NCI-H2171 (cell line): ENCODE results near the gene TECPR2.
A peak's percentile ranks its signal among the peaks of the same experiment; 100 is the strongest.
"Not testable (repeated sequence)": the region's sequence is repeated elsewhere in the genome, so short reads cannot be mapped to it uniquely, and the experiment has no call there.

Experiments
- DNase-seq: peaks from one replicate; lab custom pipeline; 2025; lab: John Stamatoyannopoulos, UW

The TECPR2 gene, protein sequence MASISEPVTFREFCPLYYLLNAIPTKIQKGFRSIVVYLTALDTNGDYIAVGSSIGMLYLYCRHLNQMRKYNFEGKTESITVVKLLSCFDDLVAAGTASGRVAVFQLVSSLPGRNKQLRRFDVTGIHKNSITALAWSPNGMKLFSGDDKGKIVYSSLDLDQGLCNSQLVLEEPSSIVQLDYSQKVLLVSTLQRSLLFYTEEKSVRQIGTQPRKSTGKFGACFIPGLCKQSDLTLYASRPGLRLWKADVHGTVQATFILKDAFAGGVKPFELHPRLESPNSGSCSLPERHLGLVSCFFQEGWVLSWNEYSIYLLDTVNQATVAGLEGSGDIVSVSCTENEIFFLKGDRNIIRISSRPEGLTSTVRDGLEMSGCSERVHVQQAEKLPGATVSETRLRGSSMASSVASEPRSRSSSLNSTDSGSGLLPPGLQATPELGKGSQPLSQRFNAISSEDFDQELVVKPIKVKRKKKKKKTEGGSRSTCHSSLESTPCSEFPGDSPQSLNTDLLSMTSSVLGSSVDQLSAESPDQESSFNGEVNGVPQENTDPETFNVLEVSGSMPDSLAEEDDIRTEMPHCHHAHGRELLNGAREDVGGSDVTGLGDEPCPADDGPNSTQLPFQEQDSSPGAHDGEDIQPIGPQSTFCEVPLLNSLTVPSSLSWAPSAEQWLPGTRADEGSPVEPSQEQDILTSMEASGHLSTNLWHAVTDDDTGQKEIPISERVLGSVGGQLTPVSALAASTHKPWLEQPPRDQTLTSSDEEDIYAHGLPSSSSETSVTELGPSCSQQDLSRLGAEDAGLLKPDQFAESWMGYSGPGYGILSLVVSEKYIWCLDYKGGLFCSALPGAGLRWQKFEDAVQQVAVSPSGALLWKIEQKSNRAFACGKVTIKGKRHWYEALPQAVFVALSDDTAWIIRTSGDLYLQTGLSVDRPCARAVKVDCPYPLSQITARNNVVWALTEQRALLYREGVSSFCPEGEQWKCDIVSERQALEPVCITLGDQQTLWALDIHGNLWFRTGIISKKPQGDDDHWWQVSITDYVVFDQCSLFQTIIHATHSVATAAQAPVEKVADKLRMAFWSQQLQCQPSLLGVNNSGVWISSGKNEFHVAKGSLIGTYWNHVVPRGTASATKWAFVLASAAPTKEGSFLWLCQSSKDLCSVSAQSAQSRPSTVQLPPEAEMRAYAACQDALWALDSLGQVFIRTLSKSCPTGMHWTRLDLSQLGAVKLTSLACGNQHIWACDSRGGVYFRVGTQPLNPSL (N-terminal part only)

DNA sequence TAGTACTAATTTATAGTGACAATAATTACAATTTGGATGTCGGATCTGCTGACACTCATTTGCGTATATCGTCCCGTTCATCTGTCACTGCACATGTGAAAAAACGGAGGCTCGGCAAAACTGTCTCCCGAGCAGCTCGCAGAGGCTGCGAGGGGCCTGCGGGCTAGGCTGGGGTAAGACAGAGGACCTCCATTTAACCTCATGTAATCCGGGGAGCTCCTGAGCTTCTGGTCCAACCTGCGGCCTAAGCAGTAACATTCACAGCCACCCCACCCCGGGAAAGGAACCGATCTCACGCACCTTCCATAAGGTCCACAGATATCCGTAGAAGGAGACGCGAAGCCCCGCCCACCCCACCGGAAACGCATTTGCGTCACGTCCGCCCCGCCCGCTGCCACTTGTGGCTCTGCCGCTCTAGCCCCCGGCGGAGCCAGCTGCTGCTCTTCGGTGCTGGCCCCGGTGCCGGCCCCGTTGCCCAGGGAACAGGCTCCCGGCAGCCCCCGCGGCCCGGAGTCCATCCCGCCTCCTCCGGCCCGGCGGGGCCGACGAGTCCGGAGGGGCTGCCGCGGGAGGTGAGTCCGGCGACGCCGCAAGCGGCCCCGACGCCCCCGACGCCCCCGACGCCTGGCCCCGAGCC lies at the start of gene TECPR2, which contains the start of gene CINP:
Gene TECPR2 (plus strand): TSS at position 397 of the 637 bp plus-strand sequence. CDS start 13,781 bp downstream, outside the sequence.
Gene CINP (minus strand): TSS at position 346 of the 637 bp plus-strand sequence. CDS start 39 bp downstream, at position 307.
- DNase-seq = peak; percentile 98

GRCh38 chr14:102314242-102315011 lies 48.3 kb upstream of the TECPR2 start:
- DNase-seq = peak; percentile 72

- DNase-seq = no peak
Measured at GRCh38 chr14:102315121-102315520, 47.6 kb upstream of the TECPR2 start.

- peak; percentile 75 for DNase-seq
Measured at GRCh38 chr14:102316338-102316742, 46.4 kb upstream of the TECPR2 start.

DNA sequence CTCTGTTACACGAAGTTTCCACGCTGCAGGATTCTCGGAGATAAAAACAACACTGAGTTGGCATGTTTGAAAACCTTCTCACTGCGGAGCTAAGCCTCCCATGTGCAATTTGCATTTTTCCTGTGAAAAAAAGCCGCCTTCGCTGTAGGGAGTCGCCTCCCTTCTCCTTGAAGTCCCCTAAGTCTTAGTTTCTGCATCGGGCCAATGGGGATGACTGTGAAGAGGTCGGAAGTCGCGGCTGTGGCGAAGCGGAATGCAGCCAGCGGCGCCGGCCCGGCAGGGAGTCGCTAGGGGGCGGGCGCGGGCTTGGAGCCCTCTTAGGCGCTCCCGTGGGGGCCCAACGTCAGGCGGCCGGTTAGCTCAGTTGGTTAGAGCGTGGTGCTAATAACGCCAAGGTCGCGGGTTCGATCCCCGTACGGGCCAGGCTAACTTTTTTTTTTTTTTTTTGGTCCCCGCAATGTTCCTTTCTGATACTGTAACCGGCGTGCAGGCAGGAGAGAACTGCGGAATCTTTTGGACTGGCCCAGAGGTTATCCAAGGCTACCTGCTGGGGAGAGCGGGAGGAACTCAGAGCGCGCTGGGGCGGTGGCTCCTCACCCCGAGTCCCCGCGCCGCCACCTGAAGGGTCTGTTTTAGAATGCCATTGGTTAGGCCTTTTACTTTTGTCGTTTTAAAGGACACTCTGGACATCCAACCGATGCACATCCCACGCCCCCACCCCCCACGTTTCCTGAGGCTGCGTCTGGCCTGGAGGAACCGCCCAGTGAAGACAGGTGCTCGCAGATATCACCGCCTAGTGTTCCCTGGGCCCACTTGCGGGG lies 45.8 kb upstream of the TECPR2 start:
- DNase-seq = peak; percentile 94

GRCh38 chr14:102317564-102318248 lies 45.0 kb upstream of the TECPR2 start:
- no peak for DNase-seq

GRCh38 chr14:102318781-102319276 lies 43.9 kb upstream of the TECPR2 start:
- no peak for DNase-seq

DNA sequence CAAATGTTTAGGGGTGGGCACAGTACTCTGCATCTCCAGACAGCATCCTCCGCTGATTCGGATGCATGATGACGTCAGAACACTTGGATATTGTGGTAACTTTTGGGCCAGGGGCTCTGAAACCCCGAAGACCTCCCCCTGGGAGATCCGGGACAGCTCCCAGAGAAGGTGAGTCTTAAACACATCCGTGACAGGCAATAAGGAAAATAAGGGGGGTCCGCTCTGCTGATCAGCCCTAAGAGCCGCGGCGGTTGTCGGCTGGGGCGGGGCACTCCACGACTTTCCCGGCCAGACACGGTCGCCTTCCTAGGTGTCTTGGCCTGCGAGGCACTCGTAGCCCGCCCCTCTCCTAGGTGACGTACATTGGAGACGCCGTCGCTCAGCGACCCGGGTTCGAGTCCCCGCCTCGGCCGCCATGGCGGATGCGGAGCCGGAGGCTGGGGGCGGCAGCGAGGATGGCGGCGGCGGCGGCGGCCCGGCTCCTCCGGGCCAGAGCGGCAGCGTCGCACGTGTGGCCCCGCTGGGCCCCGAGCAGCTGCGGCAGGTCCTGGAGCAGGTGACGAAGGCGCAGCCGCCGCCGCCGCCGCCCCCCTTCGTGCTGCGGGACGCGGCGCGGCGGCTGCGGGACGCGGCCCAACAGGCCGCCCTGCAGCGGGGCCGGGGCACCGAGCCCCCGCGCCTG lies 43.2 kb upstream of the TECPR2 start, which contains the start of gene ZNF839:
Gene ZNF839 (plus strand): TSS at position 396 of the 682 bp plus-strand sequence. CDS start 20 bp downstream, at position 416.
- peak; percentile 91 for DNase-seq

DNA sequence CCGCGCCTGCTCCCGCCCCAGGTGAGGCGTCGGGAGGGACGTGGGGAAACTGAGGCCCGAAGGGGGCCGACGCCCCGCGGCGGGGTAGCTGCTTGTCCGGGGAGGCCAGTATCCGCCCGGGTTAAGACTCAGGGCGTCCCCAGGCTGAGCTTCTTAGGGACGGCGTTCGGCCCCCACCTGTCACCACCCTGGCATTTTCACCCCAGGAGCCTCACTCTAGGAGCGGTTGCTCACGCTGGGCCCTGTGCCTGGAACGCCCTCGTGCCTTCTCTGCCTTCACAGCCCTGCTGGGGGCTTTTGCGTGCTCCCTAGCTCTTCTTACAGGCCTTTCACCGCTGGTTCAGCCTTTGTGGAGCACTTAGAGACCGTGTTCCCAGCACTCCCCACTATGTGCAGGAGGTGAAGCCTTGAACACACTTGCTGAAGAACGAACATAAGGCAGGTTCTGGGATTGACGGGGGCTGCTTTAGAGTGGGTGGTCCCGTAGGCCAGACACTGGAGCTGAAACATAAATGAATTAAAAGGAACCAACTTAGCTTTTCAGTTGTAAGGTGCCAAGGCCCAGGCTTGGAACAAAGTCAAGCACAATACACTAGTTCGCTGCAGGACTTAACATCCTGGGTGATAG lies 42.6 kb upstream of the TECPR2 start:
- DNase-seq = no peak

GRCh38 chr14:102320671-102321455 lies 41.9 kb upstream of the TECPR2 start:
- DNase-seq = no peak

GRCh38 chr14:102321456-102322422 lies 41.0 kb upstream of the TECPR2 start:
- DNase-seq = no peak

- peak; percentile 33 for DNase-seq
Measured at GRCh38 chr14:102323102-102323501, 39.6 kb upstream of the TECPR2 start.

- no peak for DNase-seq
Measured at GRCh38 chr14:102325791-102326345, 36.9 kb upstream of the TECPR2 start.

DNA sequence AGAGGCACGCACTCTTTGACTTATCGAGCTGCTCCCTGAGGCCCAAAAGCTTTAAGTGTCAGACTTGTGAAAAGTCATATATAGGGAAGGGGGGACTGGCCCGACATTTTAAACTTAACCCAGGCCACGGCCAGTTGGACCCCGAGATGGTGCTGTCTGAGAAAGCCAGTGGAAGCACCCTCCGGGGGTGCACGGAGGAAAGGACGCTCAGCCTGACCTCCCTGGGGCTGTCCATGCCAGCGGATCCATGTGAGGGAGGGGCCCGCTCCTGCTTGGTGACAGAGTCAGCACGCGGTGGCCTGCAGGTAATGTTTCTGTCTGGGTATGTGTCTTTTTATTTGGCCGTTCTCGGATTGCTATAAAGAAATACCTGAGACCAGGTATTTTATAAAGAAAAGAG lies 36.2 kb upstream of the TECPR2 start:
- no peak for DNase-seq

DNA sequence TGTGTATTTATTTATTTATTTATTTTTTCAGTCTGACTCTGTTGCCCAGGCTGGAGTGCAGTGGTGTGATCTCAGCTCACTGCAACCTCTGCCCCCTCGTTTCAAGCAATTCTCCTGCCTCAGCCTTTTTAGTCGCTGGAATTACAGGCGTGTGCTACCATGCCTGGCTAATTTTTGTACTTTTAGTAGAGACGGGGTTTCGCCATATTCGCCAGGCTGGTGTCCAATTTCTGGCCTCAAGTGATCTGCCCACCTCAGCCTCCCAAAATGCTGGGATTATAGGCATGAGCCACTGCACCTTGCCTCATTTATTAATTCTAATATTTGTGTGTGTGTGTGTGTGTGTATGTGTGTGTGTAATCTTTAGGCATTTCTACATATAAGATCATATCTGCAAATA lies 33.4 kb upstream of the TECPR2 start:
- DNase-seq = not testable (repeated sequence)
